HG03460 (cell line): ENCODE measurements around the gene EVC.

Experiments used
- ATAC-seq: cut with Tn5 transposase; IDR thresholded peaks from one replicate; pipeline ENCODE4 v1.9.1; 2021; ENCODE audit not compliant: unreplicated experiment

The EVC gene

DNA sequence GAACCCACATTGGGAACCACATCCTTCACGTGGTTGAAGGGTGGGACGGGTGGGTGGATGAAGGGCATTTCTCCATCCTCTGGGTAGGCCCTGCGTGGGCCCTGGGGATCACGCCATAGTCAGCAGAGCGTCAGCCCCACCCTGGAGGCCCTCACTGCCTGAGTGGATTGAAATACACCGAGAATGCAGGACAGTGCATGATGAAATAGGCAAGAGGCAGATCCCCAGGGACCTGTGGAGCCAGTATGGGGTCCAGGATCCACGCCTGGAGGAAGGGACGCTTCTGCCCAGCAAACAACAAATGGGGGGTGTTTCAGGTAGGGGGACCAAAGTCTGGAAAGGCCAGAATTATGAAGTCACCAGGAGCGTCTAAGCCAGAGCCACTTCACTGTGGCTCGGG, 19.4 kb downstream of the EVC start:
- ATAC-seq, result no peak

GRCh38 chr4:5730993-5731990, 20.3 kb downstream of the EVC start:
- no peak for ATAC-seq

DNA sequence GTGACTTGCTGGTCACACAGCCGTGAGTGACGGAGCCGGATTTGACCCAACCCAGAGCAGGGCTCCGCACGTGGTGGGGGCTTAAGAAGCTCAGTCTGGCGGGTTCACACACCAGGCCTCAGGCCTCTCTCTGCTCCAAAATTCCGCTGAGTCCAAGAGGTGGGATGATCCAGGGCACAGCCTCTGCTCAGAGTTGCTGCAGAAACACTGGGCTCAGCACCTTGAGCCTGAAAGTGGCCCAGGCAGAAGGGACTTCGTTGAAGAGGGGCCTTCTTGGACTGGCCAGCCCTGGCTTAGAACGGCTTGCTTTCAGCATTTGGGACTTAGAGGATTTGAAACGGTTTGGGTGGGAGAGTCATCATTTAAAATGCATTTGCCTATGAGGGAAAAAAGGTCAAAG, 21.2 kb downstream of the EVC start:
- no peak for ATAC-seq

DNA sequence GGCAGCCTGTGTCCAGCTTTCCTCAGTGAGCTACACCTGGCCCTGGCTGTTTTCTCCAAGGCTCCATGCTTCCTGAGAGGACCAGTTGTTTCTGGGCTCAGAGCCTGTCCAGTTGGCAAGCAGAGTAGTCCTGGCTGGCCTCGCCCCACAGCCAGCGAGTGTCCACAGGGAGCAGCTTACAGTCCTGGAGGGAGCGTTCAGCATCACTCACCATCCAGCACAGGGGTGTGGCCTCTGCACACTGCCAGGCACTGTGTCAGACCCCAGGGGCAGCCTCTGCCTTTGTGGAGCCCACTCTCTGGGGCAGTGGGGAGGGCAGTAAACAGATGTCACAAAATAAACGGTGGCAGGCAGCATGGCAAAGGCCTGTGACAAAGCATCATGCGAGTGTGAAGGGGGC, 23.9 kb downstream of the EVC start:
- ATAC-seq, result no peak

- no peak for ATAC-seq
Observed at GRCh38 chr4:5735463-5735862, 24.5 kb downstream of the EVC start.

- ATAC-seq, result no peak
Observed at GRCh38 chr4:5738061-5738460, 27.1 kb downstream of the EVC start.

DNA sequence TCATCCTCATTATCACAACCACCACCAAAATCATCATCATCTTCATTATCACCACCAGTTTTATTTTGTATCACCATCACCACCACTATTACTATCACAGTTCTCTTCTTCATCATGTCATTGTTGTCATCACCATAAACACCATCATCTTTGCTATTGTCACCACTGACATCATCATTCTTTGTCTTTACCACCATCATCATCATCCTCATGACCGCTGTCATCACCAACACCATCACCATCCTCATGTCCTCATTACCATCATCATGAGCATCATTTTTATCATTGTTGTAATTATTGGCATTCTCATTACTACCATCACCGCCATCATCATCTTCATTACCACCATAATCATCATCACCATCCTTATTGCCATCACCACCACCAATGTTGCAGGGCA, 31.4 kb downstream of the EVC start:
- no peak for ATAC-seq

DNA sequence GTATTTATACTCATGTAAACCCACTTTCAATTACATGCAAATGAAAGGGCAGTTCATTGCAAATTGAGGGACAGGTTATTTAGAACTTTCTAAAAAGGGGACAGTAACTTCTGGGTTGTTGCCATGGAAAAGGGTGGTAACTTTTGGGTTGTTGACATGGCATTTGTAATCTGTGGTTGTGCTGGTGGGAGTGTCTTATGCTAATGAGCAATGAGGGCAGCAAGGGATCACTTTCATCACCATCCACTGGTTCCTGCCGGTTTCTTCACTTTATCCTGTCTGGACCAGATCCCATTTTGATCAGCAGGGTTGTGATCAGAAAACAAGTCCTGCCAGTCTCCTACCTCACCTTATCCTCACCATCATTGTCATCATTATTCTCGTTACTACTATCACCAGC, 32.0 kb downstream of the EVC start:
- ATAC-seq, result no peak

DNA sequence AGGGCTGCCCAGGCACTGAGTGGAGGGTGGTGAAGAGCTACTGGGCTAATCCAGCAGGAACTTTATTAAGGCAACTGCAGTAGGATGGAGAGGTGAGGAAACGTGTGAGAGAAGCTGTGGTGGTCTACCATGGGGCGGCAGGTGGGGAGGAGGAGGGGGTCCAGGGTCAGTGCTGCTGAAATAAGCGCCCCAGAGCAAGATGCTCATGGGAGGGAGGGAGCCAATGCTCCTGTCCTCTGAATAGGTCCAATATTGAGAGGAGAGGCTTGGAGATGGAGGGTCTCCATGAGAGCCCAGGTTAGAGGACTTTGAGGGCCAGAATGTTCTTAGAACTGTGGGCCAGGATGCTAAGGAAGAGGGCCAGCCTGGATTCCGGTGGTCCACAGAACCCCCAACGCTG, 35.2 kb downstream of the EVC start:
- ATAC-seq, result no peak

DNA sequence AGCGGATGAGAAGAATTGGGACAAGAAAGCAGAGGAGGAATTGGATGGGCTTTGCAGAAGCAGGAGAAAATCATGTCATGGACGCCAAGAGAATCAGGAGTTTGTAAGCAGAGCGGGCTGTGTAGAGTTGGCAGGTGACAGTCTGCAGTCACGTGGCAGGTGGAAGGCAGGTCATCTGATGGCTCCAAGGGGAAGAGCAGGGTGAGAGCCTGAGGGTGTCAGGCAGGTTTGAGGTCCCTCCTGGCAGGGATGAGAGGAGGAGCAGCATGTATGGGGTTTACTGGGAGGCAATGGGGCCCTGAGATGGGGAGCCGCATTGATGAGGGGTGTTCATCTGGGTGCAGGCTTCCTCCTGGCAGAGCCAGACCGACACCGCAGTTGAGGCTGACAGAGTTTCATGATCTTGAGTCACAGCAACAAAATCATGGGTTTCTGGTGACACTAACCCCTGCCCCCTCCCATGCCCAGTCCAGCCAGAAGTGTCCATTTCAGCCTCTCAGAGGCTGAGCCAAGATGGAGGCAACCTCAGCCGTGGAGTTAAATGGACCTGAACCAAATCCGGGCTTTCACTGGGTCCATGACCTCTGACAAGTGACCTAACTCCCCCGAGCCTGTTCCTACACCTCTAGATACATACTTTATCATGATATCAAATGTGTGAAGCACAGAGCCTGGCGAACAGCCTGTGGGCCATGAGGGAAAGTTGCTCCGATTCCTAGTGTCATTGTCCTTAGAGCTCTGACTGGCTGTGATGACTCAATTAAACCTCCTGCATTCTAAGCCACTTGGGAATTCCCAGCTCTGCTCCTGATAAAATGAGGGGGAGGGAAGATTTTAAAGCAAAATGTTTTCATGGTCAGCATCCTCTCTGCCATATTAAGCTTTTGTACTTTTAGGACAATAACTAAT, 36.1 kb downstream of the EVC start:
- no peak for ATAC-seq

GRCh38 chr4:5747738-5748375, 36.9 kb downstream of the EVC start:
- ATAC-seq, result no peak

- ATAC-seq, result no peak
Observed at GRCh38 chr4:5749568-5749967, 38.6 kb downstream of the EVC start.

DNA sequence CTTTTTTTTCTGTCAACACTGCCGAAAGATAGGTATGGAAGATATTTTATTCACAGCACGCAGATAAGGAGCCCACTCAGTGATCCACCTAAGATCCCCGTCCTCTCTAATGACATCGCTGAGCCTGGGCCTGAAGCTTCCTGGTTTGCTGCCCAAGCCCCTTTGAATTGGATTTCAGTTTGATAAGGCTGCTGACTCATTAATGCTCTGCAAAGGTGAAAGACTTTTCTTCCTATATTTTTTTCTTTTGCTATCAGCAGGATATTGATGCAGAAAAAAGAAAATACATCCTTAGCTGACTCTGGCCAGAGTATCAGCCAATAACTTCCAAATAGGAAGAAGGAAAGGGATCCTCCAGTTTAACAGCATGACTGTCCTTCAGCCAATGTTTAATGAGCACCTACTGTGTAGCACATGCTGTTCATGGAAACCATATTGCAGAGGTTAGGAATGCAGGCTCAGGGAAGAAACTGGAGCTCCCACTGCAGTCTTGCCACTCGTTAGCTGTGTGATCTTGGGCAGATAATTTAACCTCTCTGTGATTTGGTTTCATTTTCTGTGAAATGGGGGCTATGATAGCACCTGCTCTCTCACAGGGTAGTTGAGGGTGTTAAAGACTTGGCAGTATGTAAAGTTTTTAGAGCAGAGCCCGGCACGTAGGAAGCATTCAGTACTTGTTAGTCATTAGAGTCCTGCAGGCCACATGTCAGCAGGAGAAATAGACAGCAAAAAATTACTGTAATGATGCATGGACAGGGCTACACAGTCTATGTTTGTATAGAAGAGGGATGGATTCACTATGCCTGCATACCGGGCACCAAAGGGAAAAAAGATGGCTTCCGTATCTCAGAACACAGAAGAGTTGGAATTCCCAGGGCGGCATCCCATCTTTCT, 39.3 kb downstream of the EVC start:
- no peak for ATAC-seq

- no peak for ATAC-seq
Observed at GRCh38 chr4:5750946-5751665, 40.1 kb downstream of the EVC start.

- ATAC-seq, result no peak
Observed at GRCh38 chr4:5751666-5752375, 40.8 kb downstream of the EVC start.

DNA sequence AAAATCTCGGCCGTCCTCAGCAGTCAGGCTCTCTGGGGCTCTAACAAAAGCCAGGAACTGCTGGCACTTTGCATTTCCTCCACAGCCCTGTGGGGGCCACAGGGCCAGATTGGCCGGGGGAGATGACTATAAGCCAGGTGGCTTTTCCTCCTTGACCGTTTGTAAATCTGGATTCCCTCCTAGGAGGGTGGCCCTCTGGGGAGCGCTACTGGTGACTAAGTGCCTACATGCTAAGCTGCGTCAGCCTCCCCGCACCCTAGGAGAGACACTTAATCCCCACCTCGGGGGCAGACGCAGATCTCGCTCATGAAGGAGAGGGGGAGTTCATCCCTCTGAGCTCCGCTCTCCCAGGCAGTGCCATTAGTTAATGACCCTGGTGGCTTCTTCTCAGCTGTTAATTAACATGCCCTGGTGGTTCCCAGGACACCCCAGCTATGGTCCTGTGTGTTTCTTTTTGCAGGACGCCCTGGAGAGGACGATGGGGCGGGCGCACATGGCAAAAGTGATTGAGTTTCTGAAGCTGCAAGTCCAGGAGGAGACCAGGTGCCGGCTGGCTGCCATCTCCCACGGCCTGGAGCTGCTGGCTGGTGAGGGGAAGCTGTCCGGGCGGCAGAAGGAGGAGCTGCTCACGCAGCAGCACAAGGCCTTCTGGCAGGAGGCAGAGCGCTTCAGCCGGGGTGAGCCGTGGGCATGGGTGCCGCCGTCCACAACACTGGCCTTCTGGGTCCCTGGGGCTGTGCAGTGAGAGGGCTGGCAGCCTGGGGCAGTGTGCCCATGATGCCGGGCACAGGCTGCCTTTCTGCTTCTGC, 41.6 kb downstream of the EVC start:
- ATAC-seq, result no peak

GRCh38 chr4:5753366-5753765, 42.4 kb downstream of the EVC start:
- ATAC-seq, result no peak
